Measurements from ENCODE around the gene KCNA10. TPM values are rescaled to one million over a fixed set of nuclear protein-coding genes. Genes with fewer than 3 reads are reported as not detected.

KCNA10 gene
- total RNA-seq, 1 experiment from 2014 or later, result not detected

GRCh38 chr1:110487726-110488125 lies 31.2 kb downstream of the KCNA10 start:
- H3K4ac ChIP-seq (ENCODE audit: low read depth, low read length), result no peak overlapping the region
- no CpG with 5 or more reads among the region's 8 CpGs for WGBS (ENCODE audit: extremely low coverage, insufficient read length, low lambda C conversion rate)
- Mint-ChIP-seq H3K27me3 (ENCODE audit: low read depth) (peaks cover 9% of the 10 kb centered on the region), H3K4me3 (no peak overlapping the region), H3K4me1 (peaks cover 21 to 23% of the 10 kb centered on the region in 2 experiments), H3K36me3 (ENCODE audit: insufficient read depth in 1 of 3, low read depth in 3 of 3) (no peaks in the 10 kb centered on the region; a peak in 1 of 7 replicates), H3K27ac (no peak overlapping the region), H3K9me3 (no peaks in the 10 kb centered on the region)
- no peak overlapping the region for H3K14ac ChIP-seq (ENCODE audit: insufficient read depth, low read length)
- TF ChIP-seq, protein P1, sequence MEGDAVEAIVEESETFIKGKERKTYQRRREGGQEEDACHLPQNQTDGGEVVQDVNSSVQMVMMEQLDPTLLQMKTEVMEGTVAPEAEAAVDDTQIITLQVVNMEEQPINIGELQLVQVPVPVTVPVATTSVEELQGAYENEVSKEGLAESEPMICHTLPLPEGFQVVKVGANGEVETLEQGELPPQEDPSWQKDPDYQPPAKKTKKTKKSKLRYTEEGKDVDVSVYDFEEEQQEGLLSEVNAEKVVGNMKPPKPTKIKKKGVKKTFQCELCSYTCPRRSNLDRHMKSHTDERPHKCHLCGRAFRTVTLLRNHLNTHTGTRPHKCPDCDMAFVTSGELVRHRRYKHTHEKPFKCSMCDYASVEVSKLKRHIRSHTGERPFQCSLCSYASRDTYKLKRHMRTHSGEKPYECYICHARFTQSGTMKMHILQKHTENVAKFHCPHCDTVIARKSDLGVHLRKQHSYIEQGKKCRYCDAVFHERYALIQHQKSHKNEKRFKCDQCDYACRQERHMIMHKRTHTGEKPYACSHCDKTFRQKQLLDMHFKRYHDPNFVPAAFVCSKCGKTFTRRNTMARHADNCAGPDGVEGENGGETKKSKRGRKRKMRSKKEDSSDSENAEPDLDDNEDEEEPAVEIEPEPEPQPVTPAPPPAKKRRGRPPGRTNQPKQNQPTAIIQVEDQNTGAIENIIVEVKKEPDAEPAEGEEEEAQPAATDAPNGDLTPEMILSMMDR (conservative IDR thresholded peaks at IDR 0.05), result no peak
- H3K9ac ChIP-seq (ENCODE audit: extremely low read depth, insufficient read length, low read length), result no peak overlapping the region
- no peak overlapping the region for H2BK12ac ChIP-seq (ENCODE audit: insufficient read length, low read depth, low read length)
- no peaks in the 10 kb centered on the region for H3K23me2 ChIP-seq (ENCODE audit: insufficient read length, low read depth, low read length, poor library complexity, severe bottlenecking)
- no peak overlapping the region for H4K5ac ChIP-seq (ENCODE audit: insufficient read length, low read depth, low read length)
- H3K4me1 ChIP-seq (ENCODE audit: insufficient read depth, low read length), result no peaks in the 10 kb centered on the region
- no peaks in the 10 kb centered on the region for H3K27me3 ChIP-seq (ENCODE audit: insufficient read depth, low read length)
- H4K91ac ChIP-seq (ENCODE audit: insufficient read length, low read depth, low read length), result no peak overlapping the region
- H2AFZ ChIP-seq (ENCODE audit: low read length), result no peak overlapping the region
- no peak overlapping the region for H3K56ac ChIP-seq (ENCODE audit: insufficient read length, low read depth, low read length)
- no peak overlapping the region for H2BK120ac ChIP-seq (ENCODE audit: low read depth, low read length, poor library complexity, severe bottlenecking)
- H3K4me2 ChIP-seq (ENCODE audit: insufficient read depth, insufficient read length, low read length), result no peak overlapping the region
- no peak overlapping the region for H2BK20ac ChIP-seq (ENCODE audit: low read depth, low read length, poor library complexity, severe bottlenecking)
- no peak overlapping the region for H2BK15ac ChIP-seq (ENCODE audit: low read depth, low read length)
- H3K79me1 ChIP-seq (ENCODE audit: insufficient read depth, low read depth, low read length, poor library complexity, severe bottlenecking), result no peaks in the 10 kb centered on the region
- no peaks in the 10 kb centered on the region for H3K79me2 ChIP-seq (ENCODE audit: insufficient read depth, low read length)
- H4K20me1 ChIP-seq (ENCODE audit: control insufficient read depth, insufficient read depth, insufficient read length), result no peaks in the 10 kb centered on the region
- H2AK5ac ChIP-seq (ENCODE audit: insufficient read length, low read length), result no peak overlapping the region
- no peak overlapping the region for H2BK5ac ChIP-seq (ENCODE audit: insufficient read length, low read length)
- H3K9me3 ChIP-seq (ENCODE audit: control insufficient read depth, low read depth, low read length), result no peaks in the 10 kb centered on the region
- DNase-seq, result no peak
- H3K23ac ChIP-seq (ENCODE audit: insufficient read length, low read depth, low read length), result no peak overlapping the region
- H4K8ac ChIP-seq (replicated peaks; ENCODE audit: insufficient read length, low read depth, low read length), result no peak overlapping the region
- H3K27ac ChIP-seq (ENCODE audit: insufficient read length, low read depth, low read length), result no peak overlapping the region
- no peak overlapping the region for H3K18ac ChIP-seq (ENCODE audit: insufficient read length, low read depth, low read length)
- no peak overlapping the region for H3T11ph ChIP-seq (ENCODE audit: low read length)

All from H9 (cell line).